Erythroblast (primary cell): ENCODE results near the gene PIK3R6.

ENCODE experiments used
- GATA1 ChIP-seq: IDR thresholded peaks from 2 replicates; pipeline ENCODE4 v1.6.1; 2011; ENCODE audit warnings: low read depth, mild to moderate bottlenecking, control low read depth, low read length, moderate library complexity
- POLR2A ChIP-seq: IDR thresholded peaks from 2 replicates; pipeline ENCODE4 v1.6.1; 2011; ENCODE audit warnings: mild to moderate bottlenecking, low read length

GRCh38 chr17:8846768-8847211 lies 20.7 kb downstream of the PIK3R6 start:
- no peak for TF ChIP-seq POLR2A
- TF ChIP-seq GATA1: no peak
